ENCODE results near the gene SLC25A21.
"Not testable (repeated sequence)": the region's sequence is repeated elsewhere in the genome, so short reads cannot be mapped to it uniquely, and the experiment has no call there.

The SLC25A21 gene

DNA sequence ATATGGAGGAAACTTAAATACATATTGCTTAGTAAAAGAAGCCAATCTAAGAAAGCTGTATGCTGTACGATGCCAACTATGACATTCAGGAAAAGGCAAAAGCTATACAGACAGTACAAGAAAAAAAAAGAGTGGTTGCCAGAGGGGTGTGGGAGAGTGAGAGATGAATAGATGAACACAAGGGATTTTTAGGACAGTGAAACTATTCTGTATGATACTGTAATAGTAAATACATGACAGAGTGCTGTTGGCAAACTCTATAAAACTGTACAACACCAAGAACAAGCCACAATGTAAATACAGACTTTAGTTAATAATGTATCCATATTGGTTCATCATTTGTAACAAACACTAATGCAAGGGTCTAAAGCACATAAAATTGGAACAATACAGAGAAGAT, 14.5 kb upstream of the SLC25A21 start:
- DNase-seq (ENCODE audit: low spot score) = no peak

DNA sequence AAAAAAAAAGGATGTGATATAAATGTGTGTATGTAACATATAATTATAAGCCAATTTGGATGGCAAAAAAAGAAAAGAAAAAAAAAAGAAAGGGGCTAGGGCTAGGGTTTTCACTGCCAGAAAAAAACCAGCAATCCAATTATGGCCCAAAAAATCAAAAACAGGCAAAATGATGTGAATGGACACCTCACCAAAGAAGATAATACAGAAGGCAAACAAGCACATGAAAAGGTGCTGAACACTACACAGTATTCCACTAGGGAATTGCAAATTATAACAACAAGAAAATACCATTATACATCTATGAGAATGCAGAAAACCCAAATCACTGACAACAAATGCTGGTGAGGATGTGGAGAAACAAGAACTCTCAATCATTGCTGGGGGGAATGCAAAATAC, 13.3 kb upstream of the SLC25A21 start:
- DNase-seq (ENCODE audit: low spot score) = no peak

DNA sequence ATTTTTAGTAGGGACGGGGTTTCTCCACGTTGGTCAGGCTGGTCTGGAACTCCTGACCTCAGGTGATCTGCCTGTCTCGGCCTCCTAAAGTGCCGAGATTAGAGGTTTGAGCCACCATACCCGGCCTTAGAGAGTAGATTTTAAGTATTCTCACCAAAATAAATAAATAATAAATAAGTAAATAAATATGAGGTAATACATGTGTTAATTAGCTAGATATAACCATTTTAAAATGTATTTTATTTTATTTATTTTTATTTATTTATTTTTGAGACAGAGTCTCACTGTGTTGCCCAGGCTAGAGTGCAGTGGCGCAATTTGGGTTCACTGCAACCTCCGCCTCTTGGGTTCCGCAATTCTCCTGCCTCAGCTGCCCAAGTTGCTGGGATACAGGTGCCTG, 12.1 kb upstream of the SLC25A21 start:
- DNase-seq (ENCODE audit: low spot score) = not testable (repeated sequence)

DNA sequence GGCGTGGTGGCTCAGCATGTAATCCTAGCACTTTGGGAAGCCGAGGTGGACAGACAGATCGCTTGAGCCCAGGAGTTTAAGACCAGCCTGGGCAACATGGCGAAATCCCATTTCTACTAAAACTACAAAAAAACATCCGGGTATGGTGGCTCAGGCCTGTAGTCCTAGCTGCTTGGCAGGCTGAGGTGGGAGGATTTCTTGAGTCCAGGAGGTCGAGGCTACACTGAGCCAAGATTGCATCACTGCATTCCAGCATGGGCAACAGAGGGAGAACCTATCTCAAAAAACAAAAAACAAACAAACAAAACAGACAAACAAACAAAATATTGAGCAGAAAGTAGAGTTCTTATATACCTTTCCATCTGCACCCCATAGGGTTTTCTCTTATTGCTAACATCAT, 9.0 kb upstream of the SLC25A21 start:
- no peak for DNase-seq (ENCODE audit: low spot score)

DNA sequence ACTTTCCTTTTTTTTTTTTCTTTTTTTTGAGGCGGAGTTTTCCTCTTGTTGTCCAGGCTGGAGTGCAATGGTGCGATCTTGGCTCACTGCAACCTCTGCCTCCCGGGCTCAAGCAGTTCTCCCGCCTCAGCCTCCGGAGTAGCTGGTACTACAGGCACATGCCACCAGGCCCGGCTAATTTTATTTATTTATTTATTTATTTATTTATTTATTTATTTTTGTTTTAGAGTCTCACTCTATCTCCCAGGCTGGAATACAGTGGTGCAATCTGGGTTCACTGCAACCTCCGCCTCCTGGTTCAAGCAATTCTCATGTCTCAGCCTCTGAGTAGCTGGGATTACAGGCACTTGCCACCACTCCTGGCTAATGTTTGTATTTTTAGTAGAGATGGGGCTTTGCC, 8.5 kb upstream of the SLC25A21 start:
- not testable (repeated sequence) for DNase-seq (ENCODE audit: low spot score)

DNA sequence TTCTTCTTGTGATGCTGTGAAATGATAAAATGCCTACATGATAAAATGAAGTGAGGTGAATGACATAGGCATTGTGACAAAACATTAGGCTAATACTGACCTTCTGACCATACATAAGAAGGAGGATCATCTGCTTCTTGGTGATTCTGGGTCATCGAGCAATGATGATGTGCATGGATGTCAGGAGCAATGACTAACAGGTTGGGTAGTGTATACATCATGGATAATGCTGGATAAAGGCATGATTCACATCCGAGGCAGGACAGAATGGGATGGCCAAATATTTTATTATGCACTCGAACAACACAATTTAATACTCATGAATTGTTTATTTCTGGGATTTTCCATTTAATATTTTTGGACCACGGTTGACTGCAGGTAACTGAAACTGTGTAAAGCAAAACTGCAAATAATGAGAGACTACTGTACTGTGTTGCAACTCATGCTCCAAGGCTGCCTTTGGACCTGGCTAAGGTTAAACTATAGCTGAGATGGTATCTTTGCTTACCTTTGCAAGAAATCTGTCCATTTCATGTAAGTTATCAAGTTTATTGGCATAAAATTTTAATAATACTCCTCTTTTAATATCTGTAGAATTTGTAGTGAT, 7.6 kb upstream of the SLC25A21 start:
- DNase-seq (ENCODE audit: low spot score) = no peak

DNA sequence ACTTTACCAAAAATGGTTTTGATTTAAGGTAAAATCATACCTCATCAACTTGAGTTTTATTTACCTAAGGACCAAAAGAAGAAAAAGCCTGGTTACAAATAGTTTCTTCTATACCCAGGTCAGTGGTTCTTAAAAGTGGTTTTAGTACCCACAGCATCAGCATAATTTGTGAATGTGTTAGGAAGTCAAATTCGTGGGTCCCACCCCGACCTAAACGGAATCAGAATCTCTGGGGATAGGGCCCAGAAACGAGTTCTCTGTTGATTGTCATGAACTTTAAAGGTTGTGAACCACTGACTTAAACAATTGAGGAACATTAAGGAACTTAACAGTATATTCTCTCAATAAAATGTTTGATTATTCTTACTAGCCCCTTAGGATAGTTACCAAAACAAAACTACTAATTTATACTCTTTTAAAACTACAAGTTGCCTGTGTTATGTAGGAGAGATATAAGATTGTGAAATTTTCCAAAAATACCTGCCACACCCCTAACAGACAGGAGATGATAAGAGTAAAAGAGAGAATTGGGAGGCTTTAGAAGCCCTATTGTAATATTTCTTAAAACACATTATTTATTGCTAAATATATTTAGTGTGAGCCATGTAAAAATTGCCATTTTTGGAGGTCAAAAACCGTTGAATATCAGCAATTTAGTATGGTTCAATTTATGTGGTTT, 669 bp upstream of the SLC25A21 start:
- DNase-seq (ENCODE audit: low spot score) = no peak

DNA sequence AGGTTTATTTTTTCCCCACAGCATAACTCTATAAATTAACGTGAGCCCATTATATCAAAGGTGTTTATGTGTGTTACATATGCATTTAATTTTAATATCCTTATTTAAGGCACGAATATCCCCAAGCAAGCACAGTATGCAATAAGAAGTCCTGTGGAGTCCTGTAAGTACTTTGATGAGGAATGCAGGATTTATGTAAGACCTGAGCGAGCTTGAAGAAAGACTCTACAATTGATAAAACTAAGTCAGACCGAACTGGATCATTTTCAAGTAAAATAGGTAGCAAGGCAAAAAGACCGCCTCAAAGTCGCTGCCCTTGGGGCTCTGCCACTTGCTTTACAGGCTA, 755 bp downstream of the SLC25A21 start:
- DNase-seq (ENCODE audit: low spot score) = peak; percentile 15

DNA sequence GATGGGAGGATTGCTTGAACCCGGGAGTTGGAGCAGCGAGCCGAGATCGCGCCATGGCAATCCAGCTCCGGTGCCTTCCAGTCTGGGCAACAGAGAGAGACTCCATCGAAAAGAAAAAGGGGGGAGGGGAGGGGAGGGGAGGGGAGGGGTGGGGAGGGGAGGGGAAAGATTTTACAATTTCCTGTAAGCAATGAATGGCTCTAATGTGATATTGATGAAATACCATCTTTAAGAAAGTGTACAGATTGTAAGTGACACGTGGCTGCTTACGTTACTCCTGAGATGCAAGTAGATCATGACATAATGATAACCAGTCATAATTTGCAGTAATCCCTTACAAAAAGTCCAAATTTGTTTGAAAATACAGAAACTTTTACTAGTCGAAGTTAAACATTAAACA, 1.4 kb downstream of the SLC25A21 start:
- no peak for DNase-seq (ENCODE audit: low spot score)

DNA sequence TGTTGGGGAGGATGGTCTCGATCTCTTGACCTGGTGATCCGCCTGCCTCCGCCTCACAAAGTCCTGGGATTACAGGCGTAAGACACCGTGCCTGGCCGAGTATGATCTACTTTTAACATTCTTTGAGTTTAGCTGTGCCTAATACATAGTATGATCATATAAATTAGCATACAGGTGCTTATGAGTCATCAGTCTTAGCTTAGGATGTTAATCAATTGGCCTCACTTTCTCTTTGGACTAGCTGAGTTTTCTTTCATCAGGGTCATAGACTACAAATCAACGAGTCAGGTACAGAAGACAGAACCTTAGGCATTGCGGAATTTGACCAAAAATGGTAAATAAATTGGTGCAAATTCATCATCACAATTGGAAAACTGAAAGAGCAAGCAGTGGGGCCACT, 2.2 kb downstream of the SLC25A21 start:
- no peak for DNase-seq (ENCODE audit: low spot score)

DNA sequence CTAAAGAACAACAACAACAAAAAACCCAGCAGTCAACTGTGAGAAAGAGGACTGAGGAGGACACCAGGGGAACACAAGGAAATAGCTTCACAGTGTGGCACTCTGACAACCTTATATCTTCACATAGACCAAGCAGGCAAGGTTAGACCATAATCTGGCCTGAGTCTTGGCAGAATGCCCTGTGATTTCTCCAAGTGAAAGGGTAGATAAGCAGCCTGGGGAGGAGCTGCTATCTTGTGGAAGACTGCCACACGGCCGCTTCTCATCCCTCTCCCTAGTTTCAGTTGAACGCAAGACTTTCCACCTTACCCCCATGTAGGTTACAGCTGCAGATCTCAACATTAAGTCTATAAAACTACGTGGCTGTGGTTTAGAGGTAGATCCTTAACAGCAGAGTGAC, 3.7 kb downstream of the SLC25A21 start:
- DNase-seq (ENCODE audit: low spot score) = no peak

DNA sequence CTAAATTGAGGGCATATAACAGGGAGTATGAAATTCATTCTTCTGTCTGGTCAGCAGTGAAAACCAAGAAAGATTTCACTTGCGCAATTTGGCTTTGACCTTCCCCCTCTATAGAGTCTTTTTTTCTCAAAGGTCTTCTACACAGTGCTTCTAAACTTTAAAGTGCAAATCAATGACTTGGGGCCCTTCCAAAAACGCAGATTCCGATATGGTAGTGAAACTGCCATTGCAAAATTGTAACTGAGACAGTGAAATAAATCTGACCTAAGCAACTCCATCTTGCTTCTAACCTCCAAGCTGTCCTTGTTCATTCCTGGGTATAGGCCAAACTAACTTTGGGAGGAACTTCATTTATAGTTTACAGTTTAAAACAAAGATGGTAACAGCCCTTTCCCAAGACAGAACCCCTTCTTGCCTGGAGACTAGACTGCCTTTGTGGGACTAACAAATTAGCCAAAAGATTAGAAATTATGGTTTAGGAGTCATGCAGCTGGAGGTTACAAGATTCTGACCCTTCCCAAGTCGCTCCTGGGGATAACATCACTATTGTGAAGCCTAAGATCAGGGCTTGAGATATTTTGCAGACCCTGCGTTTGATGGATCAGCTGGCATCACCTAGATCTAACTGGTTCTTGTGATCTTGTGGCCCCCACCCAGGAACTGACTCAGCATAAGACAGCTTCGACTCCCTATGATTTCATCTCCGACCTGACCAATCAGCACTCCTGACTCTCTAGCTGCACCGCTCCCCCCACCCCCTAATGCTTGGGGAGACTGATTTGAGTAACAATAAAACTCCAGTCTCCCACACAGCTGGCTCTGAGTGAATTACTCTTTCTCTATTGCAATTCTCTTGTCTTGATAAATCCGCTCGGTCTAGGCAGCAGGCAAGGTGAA, 5.0 kb downstream of the SLC25A21 start:
- DNase-seq (ENCODE audit: low spot score) = no peak

DNA sequence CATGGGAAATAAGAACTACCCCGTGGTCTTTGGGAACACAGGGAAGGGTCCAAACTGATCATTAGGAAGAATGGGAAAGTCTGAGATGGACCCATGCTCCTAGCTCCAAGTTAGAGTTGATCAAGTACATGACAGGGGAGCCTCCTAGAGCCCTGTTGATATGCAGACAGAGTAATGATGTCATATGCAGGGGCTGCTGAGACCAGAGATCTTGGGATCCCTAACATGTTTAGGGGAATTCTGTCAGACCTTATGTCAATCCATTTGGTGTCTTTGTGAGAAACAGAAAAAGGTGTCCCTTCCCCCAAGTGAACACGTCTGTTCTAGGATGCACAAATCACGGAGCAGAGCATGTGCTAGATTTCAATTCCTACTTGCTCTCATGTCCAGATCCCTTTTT, 6.6 kb downstream of the SLC25A21 start:
- no peak for DNase-seq (ENCODE audit: low spot score)

DNA sequence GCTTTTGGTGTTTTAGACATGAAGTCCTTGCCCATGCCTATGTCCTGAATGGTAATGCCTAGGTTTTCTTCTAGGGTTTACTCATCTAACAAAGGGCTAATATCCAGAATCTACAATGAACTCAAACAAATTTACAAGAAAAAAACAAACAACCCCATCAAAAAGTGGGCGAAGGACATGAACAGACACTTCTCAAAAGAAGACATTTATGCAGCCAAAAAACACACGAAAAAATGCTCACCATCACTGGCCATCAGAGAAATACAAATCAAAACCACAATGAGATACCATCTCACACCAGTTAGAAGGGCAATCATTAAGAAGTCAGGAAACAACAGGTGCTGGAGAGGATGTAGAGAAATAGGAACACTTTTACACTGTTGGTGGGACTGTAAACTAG, 10.1 kb downstream of the SLC25A21 start:
- DNase-seq (ENCODE audit: low spot score) = not testable (repeated sequence)

DNA sequence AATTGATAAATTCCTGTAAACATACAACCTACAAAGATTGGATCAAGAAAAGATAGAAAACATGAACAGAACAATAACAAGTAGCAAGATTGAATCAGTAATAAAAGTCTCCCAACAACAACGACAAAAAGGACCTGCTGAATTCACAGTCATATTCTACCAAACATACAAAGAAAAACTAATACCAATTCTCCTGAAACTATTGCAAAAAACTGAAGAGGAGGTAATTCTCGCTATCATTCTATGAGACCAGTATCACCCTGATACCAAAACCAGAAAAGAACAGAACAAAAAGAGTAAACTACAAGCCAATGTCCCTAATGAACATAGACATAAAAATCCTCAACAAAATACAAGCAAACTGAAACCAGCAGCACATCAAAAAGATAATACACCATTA, 14.4 kb downstream of the SLC25A21 start:
- DNase-seq (ENCODE audit: low spot score) = no peak

DNA sequence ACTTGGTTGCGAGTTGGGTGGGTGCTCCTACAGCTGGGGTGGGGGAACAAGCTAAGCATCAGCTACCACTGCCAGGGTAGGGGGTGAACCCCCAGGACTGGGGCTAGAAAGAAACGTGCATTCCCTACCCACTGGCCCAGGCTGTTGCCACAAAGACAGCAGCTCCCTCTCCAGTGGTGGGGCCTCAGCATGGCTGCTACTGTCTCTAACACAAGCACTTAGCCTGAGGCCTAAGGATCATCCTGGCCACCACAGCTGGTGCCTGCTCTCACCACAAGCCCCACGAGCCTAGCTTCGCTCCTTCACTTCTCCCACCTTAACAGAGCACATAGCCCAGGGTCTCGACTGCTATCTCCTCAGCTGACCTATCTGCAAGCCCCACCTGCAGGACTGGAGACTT, 18.9 kb downstream of the SLC25A21 start:
- no peak for DNase-seq (ENCODE audit: low spot score)

DNA sequence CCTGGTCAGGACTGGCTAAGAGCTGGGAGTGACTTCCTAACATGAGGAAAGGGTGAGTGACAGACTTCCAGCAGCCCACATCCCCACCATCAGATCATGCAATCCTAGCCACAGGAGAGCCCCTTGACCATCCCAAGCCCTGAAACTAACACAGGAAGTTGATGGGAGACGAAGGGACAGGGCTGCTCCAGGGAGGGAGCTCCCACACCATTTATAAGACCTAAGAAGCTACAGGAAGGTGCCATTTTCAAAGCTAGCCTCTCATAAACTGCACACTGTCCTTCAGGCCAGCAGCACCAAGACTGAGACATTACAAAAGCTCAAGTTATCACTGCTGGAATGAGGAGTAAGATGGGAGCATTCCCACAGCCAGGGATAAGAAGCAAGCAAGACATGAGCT, 19.4 kb downstream of the SLC25A21 start:
- no peak for DNase-seq (ENCODE audit: low spot score)

DNA sequence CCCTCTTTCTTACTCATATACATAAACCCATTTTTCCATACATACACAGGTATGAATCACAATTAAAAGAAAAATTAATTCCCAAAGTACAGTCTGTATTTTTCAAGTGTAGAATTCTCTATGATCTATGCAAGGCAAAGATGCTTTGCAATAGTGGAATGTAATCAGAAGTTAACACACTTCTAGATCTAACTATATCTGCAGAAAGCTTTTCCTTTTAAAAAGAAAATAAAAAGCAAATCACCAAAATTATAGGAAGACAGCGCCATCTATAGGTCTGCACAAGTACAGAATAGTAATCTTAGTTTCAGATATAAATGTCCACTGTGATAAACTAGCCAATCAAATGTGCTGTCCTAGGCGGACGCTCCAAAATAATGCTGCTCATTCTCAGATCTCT, 22.0 kb downstream of the SLC25A21 start:
- no peak for DNase-seq (ENCODE audit: low spot score)

DNA sequence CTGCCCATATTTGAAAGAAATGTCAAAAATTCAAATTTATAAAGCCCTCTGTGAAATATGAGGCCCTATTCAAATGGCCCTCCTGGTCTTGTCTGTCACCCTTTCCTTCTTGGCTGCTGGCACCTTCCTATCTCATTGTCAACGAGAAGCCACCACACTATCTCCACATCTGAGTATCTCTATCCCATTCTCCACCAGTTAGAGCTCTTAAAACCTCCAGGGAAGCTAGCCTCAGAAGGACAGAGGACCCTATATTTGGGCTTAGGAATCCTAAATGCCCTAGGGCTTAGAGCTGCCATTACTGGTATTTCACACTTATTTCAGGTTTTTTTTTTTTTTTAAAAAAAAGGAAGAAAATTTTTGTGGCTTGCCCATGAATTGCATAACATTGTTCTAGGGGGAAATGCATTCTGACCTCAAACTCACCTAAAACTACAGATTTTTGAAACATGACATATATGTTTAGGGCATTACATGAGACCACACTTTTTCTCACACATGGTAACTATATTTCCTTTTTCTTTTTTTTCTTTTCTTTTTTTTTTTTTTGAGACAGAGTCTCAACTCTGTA, 25.0 kb downstream of the SLC25A21 start:
- no peak for DNase-seq (ENCODE audit: low spot score)

DNA sequence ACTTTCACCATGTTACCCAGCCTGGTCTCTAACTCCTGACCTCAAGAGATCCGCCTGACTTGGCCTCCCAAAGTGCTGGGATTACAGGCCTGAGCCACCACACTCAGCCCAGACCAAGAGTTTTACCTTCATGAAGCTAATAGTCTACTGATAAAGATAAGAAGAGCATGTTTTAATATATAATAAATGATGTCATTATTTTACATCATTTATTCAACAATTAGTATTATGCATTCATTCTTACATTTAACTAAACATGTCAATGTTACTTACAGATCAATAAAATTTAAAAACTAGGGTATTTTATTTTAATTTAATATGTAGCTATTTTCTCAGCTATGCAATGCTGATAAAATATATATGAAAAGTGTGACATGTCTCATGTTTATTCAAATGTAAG, 26.0 kb downstream of the SLC25A21 start:
- not testable (repeated sequence) for DNase-seq (ENCODE audit: low spot score)

DNA sequence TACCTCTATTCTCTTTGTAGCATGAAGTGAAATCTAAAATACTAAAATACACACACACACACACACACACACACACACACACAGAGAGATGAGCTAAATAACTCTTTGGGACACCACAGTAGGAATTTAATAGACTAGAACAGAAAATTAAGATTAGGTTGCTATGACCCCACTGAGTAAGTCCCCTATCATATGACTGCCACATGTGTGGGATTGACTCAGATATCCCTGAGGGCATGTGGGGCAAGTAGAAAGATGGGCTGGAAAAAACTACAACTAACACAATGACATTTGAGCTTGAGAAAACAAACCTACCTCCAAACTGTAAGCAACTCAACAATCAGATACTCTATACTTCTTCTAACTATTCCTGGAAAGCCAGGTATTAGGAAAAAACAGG, 27.0 kb downstream of the SLC25A21 start:
- DNase-seq (ENCODE audit: low spot score) = no peak

DNA sequence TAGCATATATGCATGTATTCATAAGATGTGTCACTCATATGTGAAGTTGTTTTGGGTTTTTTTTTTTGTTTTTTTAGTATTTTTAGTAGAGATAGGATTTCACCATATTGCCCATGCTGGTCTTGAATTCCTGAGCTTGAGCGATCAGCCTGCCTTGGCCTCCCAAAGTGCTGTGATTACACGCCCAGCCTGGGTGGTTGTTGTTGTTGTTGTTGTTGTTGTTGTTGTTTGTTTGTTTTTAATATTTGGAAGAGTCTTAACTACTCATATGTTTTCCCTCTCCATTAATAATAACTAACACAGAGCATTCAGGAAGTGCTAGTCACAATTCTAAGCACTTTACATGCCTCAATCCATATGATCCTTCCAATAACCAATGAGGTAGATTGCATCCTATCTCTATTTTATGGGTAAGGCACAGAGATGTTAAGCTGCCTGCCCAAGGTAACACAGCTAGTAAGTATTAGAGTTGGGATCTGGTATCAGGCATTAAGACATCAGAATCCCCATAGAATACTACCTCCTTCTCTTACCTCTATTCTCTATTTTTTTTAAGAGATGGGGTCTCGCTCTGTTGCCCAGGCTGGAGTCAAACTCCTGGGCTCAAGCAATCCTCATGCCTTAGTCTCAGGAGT, 27.6 kb downstream of the SLC25A21 start:
- DNase-seq (ENCODE audit: low spot score) = no peak

DNA sequence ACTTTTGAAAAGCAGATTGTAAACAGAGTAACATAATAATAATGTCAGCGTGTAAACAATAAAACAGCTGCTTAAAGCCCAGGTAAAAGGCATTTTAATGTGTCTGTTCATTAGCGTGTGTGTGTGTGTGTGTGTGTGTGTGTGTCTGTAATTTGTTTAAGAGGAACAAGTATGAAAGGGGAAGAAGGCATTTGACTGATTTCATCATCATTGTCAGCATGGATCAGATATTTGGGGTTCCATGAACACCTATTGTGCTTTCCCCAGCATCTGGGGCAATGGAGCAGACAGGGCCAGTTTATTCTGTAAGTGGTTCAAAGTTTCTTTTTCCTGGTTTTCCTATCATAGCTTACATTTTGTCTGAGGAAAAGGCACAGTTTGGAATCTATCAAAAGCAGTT, 28.9 kb downstream of the SLC25A21 start:
- no peak for DNase-seq (ENCODE audit: low spot score)

Measured in HuH-7.5 (cell line).